ENCODE data around the gene RGS10. TPM values are rescaled to one million over a fixed set of nuclear protein-coding genes. Genes with fewer than 3 reads are reported as not detected.
"Not testable (repeated sequence)": the region's sequence is repeated elsewhere in the genome, so short reads cannot be mapped to it uniquely, and the experiment has no call there.

Gene RGS10
- total RNA-seq, 2 experiments from 2014 or later = 234 to 240 TPM

DNA sequence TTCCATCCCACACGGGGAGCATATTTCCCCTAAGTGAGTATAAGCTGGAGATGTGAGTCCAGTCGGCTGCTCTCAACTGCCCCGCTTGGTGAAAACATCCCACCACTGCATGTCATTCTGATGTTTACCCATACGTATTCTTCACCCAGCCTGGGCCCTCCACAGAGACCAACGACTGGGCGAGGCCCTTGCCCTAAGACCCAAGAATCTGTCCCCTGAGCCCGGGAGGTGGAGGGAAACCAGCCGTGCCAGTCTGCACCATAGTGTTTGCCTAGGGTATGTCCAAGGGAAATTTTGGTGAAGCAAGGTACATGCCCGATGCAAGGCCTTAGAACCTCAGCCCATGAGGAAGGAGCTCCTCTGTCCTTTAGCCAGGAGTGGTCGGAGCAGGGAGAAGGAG lies 67.9 kb downstream of the RGS10 start:
- Mint-ChIP-seq H3K4me3 (no peak overlapping the region), H3K27ac (no peak overlapping the region), H3K9me3 (peaks cover 2% of the 10 kb centered on the region), H3K27me3 (ENCODE audit: low read depth) (no peaks in the 10 kb centered on the region), H3K36me3 (ENCODE audit: low read depth) (no peaks in the 10 kb centered on the region), H3K4me1 (ENCODE audit: low read depth) (peaks cover 30% of the 10 kb centered on the region)
- no peak for DNase-seq
- intact Hi-C loops (cut with micrococcal nuclease) = no loop called here
- CTCF ChIA-PET = no interaction called here

DNA sequence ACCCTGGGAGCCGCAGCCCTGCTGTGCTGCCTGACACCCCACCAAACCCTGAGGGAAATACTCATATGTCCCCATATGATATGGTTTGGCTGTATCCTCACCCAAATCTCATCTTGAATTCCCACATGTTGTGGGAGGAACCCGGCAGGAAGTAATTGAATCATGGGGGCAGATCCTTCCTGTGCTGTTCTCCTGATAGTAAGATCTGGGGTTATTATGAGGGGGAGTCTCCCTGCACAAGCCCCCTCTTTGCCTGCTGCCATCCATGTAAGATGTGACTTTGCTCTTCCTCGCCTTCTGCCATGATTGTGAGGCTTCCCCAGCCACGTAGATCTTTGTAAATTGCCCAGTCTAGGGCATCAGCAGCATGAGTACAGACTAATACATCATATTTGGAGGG lies 68.7 kb downstream of the RGS10 start:
- CTCF ChIA-PET = no interaction called here
- Mint-ChIP-seq H3K4me3 (no peak overlapping the region), H3K27ac (no peak overlapping the region), H3K36me3 (ENCODE audit: low read depth) (no peaks in the 10 kb centered on the region), H3K27me3 (ENCODE audit: low read depth) (no peaks in the 10 kb centered on the region), H3K4me1 (ENCODE audit: low read depth) (peaks cover 22% of the 10 kb centered on the region), H3K9me3 (peaks cover 2% of the 10 kb centered on the region)
- intact Hi-C loops (cut with micrococcal nuclease) = no loop called here
- no peak for DNase-seq

DNA sequence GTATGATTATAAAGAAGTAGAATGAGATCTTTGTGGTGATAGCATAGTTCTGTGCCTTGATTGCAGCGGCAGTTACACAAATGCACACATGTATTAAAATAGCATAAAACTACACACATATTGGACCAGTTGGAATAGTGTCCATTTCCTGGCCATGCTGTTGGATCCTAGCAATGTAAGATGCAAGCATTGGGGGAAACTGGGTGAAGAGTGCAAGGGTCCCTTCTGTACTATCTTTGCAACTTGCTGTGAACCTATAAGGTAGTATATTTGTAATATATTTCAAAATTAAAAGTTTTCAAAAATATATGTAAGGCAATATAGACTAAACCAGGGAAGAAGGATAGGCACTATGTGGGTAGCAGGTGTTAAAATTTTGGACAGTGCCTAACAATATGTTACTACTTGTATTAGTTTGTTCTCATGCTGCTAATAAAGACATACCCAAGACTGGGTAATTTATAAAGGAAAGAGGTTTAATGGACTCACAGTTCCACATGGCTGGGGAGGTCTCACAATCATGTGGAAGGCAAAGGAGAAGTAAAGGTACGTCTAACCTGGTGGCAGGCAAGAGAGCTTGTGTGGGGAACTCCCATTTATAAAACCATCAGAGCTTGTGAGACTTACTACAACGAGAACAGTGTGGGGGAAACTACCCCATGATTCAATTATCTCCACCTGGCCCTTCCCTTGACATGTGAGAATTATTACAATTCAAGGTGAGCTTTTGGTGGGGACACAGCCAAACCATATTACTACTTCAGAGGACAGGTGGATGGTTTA lies 71.4 kb downstream of the RGS10 start:
- no peak overlapping the region for H3K4me3 Mint-ChIP-seq
- no peak overlapping the region for H3K27ac Mint-ChIP-seq
- CTCF ChIA-PET = no interaction called here
- no peaks in the 10 kb centered on the region for H3K27me3 Mint-ChIP-seq (ENCODE audit: low read depth)
- H3K4me1 Mint-ChIP-seq (ENCODE audit: low read depth) = peaks cover 4% of the 10 kb centered on the region
- DNase-seq = no peak
- intact Hi-C loops (cut with micrococcal nuclease) = no loop called here
- peaks cover 2% of the 10 kb centered on the region for H3K9me3 Mint-ChIP-seq
- H3K36me3 Mint-ChIP-seq (ENCODE audit: low read depth) = no peaks in the 10 kb centered on the region

DNA sequence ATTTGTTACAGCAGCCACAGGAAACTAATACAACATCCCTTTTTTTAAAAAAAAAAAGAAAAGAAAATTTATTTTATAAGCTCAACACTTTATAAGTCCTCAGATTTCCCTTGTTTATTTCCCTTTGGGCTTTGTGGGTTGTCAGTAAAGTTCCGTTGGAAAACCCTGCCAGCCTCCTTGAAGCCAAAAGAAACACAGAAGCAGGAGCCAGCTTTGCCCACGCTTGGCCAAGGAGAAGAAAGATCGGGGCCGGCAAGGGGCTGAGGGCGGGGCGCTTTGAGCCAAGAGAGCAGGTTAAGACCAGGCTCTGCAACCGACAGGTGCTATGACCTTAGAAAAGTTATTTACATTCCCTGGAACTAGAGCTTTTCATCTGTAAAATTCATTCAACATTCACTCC lies 72.7 kb downstream of the RGS10 start:
- Mint-ChIP-seq H3K9me3 (peaks cover 2% of the 10 kb centered on the region), H3K27me3 (ENCODE audit: low read depth) (no peaks in the 10 kb centered on the region), H3K27ac (no peak overlapping the region), H3K4me1 (ENCODE audit: low read depth) (peaks cover 4% of the 10 kb centered on the region), H3K36me3 (ENCODE audit: low read depth) (no peaks in the 10 kb centered on the region), H3K4me3 (no peak overlapping the region)
- intact Hi-C loops (cut with micrococcal nuclease) = no loop called here
- CTCF ChIA-PET = interaction anchor here (0.7 to 0.9 kb wide), 3 partner anchors 9 to 73 kb away, joined by 3 to 4 read pairs (median 3); partner anchors contain the start of gene RGS10
- DNase-seq = no peak

DNA sequence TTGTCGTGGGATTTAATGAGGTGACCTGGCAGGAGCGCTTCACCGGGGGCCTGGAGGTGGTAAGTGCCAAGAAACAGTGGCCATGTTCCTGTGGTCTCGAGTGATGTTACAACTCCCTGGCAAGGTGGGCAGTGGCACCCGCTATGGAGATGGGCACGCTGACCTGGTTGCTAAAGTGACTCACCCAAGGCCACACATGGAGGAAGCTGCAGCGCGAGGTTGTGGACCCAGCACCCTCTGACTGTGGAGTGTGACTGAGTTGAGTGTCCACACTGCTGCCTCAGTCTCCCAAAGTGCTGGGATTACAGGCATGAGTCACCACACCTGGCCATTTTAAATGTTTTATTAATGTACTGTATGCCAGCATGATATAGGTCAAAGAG lies 73.2 kb downstream of the RGS10 start:
- Mint-ChIP-seq H3K9me3 (peaks cover 2% of the 10 kb centered on the region), H3K4me3 (no peak overlapping the region), H3K27me3 (ENCODE audit: low read depth) (no peaks in the 10 kb centered on the region), H3K27ac (no peak overlapping the region), H3K4me1 (ENCODE audit: low read depth) (peaks cover 4% of the 10 kb centered on the region), H3K36me3 (ENCODE audit: low read depth) (no peaks in the 10 kb centered on the region)
- DNase-seq = no peak
- CTCF ChIA-PET = no interaction called here
- intact Hi-C loops (cut with micrococcal nuclease) = no loop called here

DNA sequence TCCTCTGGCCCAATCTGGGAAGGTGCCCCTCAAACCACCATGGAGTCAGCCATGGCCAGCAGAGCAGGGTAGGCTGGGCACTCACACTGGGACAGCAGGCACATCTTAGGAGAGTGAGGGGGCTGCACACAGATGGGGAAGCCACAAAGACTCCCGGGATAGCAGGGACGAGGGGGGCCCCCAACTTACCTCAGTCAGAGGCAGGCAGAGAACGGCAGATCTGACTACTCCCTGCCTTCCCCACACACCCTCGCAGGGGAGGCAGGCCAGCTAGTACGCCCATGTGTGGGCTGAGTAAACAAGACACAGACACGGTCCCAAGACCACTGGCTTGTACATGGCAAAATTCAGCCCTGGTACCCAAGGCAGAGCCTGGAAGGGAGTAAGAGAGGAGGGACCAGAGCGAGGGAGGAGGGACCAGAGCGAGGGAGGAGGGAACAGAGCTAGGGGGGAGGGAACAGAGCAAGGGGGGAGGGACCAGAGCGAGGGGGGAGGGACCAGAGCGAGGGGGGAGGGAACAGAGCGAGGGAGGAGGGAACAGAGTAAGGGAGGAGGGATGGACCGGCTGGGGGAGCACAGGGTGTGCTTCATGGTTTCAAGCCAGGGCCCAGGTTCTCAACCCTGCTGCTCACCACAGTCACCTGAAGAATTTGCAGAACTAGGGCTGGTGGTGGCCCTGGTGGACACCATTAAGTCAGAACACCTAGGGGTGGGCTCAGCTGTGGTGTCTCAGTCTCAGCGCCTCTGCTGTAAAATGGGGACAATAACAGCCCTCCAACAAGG lies 73.8 kb downstream of the RGS10 start:
- no peak overlapping the region for H3K27ac Mint-ChIP-seq
- H3K9me3 Mint-ChIP-seq = no peaks in the 10 kb centered on the region
- intact Hi-C loops (cut with micrococcal nuclease) = no loop called here
- no peaks in the 10 kb centered on the region for H3K27me3 Mint-ChIP-seq (ENCODE audit: low read depth)
- DNase-seq = no peak
- no peak overlapping the region for H3K4me3 Mint-ChIP-seq
- peaks cover 4% of the 10 kb centered on the region for H3K4me1 Mint-ChIP-seq (ENCODE audit: low read depth)
- H3K36me3 Mint-ChIP-seq (ENCODE audit: low read depth) = no peaks in the 10 kb centered on the region
- CTCF ChIA-PET = no interaction called here

DNA sequence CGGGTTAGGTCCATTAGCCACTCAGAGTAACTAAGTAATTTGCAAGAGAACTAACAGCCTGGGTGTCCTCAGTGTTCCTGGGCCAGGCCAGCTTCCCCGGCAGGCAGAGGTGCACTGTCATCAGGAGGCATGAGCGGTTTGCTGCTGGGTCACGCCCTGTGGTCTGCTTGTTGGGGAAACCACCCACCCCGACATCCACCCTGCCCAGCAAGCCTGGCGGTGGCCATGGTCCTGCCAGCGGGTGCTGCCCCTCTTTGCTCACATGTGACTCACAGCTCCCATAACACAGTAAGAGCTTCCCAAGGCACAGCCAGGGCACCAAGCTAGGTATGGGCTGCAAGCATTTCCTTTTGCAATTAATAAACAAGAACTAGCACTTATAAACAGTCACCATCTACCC lies 75.9 kb downstream of the RGS10 start:
- intact Hi-C loops (cut with micrococcal nuclease) = no loop called here
- H3K27ac Mint-ChIP-seq = no peak overlapping the region
- DNase-seq = peak; percentile 53
- H3K4me1 Mint-ChIP-seq (ENCODE audit: low read depth) = peaks cover 4% of the 10 kb centered on the region
- no peak overlapping the region for H3K4me3 Mint-ChIP-seq
- H3K27me3 Mint-ChIP-seq (ENCODE audit: low read depth) = no peaks in the 10 kb centered on the region
- H3K9me3 Mint-ChIP-seq = peaks cover 10% of the 10 kb centered on the region
- peaks cover 2% of the 10 kb centered on the region for H3K36me3 Mint-ChIP-seq (ENCODE audit: low read depth)
- CTCF ChIA-PET = interaction anchor here (0.5 to 1.4 kb wide), 4 partner anchors 13 to 276 kb away, joined by 3 to 4 read pairs (median 4); no protein-coding TSS in a partner anchor

DNA sequence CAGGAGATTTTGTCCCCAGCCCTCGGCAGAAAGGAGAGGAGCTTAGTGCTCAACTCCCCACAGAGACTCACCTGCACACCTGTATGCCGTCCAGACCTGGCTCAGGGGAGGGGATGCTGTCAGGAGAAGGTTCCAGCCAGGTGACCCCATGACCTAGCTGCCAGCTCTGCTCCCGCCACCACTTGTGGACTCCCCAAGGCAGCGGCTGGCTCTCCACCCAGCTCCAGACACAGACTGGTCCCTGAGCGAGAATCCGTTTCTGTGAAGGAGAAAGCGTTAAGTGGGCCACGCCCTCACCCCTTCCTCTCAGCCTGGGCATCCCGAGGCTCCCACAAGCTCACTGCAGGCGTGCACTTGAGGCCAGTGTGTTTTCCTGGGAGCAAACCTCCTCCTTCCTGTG lies 76.4 kb downstream of the RGS10 start:
- CTCF ChIA-PET = interaction anchor here (0.6 to 1.4 kb wide), 2 partner anchors 21 to 105 kb away, joined by 4 read pairs; no protein-coding TSS in a partner anchor
- Mint-ChIP-seq H3K4me1 (ENCODE audit: low read depth) (peaks cover 2% of the 10 kb centered on the region), H3K27me3 (ENCODE audit: low read depth) (no peaks in the 10 kb centered on the region), H3K9me3 (peaks cover 10% of the 10 kb centered on the region), H3K27ac (no peak overlapping the region), H3K4me3 (no peak overlapping the region), H3K36me3 (ENCODE audit: low read depth) (peaks cover 2% of the 10 kb centered on the region)
- intact Hi-C loops (cut with micrococcal nuclease) = no loop called here
- no peak for DNase-seq

DNA sequence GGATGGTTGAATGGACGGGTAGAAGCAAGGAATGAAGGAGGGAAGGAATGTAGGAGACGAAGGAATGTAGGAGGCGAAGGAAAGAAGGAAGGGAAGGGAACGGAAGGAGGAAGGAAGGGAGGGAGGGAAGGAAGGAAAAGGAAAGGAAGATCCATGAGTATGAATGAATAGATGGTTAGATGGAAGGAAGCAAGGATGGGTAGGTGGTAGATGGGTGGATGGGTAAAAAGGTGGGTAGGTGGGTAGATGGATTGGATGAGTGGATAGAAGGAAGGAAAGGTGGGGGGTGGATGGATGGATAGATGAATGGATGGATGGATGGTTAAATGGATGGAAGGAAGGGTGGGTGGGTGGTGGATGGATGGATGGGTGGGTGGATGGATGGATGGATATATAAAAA lies 77.4 kb downstream of the RGS10 start:
- intact Hi-C loops (cut with micrococcal nuclease) = no loop called here
- Mint-ChIP-seq H3K27me3 (ENCODE audit: low read depth) (no peaks in the 10 kb centered on the region), H3K36me3 (ENCODE audit: low read depth) (peaks cover 2% of the 10 kb centered on the region), H3K27ac (no peak overlapping the region), H3K4me3 (no peak overlapping the region), H3K4me1 (ENCODE audit: low read depth) (peaks cover 2% of the 10 kb centered on the region), H3K9me3 (peaks cover 10% of the 10 kb centered on the region)
- no peak for DNase-seq
- CTCF ChIA-PET = no interaction called here

DNA sequence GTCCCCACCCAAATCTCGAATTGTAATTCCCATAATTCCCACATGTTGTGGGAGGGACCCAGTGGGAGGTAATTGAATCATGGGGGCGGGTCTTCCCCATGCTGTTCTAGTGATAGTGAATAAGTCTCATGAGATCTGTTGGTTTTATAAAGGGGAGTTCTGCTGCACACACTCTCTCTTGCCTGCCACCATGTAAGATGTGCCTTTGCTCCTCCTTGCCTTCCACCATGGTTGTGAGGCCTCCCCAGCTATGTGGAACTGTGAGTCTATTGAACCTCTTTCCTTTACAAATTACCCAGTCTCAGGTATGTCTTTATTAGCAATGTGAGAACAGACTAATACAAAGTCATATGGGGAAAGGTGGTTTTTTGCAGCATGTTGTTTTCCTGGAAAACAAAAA lies 79.3 kb downstream of the RGS10 start:
- not testable (repeated sequence) for DNase-seq

DNA sequence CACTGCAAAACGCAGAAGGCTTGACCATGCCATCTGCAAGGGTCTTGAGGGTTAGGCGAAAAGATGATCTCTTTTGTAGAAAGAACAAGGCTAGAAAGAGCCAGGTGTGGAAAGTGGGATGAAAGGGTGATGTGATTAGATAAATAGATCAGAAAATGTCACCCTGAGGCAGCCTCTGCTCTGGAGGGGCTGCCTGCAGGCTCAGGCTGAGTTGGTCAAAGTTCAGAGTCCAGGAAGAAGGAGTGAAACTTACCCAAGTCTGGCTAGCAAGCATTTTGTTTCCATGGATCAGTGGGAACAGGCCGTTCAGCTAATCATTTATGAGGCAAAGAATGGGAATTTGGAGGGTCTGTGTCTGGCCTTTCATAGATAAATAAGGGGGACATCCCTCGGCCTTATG lies 79.7 kb downstream of the RGS10 start:
- H3K4me1 Mint-ChIP-seq (ENCODE audit: low read depth) = peaks cover 2% of the 10 kb centered on the region
- no peak overlapping the region for H3K27ac Mint-ChIP-seq
- H3K4me3 Mint-ChIP-seq = no peak overlapping the region
- no peaks in the 10 kb centered on the region for H3K27me3 Mint-ChIP-seq (ENCODE audit: low read depth)
- peaks cover 10% of the 10 kb centered on the region for H3K9me3 Mint-ChIP-seq
- CTCF ChIA-PET = no interaction called here
- peaks cover 2% of the 10 kb centered on the region for H3K36me3 Mint-ChIP-seq (ENCODE audit: low read depth)
- no peak for DNase-seq
- intact Hi-C loops (cut with micrococcal nuclease) = no loop called here

More for the DNA sequence above, 79.3 kb downstream of the RGS10 start:
- H3K4me1 Mint-ChIP-seq (ENCODE audit: low read depth); intact Hi-C loops (cut with micrococcal nuclease); H3K27ac Mint-ChIP-seq; H3K27me3 Mint-ChIP-seq (ENCODE audit: low read depth); H3K9me3 Mint-ChIP-seq; CTCF ChIA-PET; H3K36me3 Mint-ChIP-seq (ENCODE audit: low read depth); H3K4me3 Mint-ChIP-seq: not testable (repeated sequence)

DNA sequence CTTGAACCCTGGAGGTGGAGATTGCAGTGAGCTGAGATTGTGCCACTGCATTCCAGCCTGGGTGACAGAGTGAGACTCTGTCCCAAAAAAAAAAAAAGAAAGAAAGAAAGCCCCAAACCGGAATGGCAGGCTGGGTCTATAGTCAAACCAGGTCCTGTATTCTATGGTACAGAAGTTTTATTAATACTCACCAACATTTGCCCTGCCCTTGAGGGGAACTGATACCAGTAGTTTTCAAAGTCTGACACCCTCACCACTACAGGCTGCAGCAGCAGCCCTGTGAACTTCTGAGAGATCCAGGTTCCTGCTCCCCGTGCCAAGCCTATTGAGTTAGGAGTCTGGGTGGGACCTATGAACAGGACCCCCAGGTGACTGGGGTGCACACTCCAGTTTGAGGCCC lies 80.6 kb downstream of the RGS10 start:
- CTCF ChIA-PET = no interaction called here

DNA sequence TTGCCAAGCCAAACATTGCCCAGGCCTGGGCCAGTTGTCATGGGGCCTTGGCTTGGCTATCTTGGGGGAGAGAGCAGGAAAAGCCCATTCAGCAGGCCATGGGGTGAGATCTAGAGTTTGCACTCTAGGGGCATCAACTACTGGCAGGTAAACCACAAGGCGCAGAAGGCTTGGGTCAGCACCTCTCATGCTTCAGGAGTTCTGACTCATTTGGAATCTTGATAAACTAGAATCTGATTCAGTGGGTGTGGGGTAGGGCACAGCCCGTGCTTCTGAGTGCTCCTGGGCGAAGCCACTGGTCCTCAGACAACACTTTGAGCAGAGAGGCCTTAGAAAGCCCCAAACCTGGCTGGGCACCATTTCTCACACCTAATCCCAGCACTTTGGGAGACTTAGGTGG lies 81.1 kb downstream of the RGS10 start:
- Mint-ChIP-seq H3K27ac (no peak overlapping the region), H3K36me3 (ENCODE audit: low read depth) (peaks cover 2% of the 10 kb centered on the region)
- intact Hi-C loops (cut with micrococcal nuclease) = no loop called here

More for the DNA sequence above, 80.6 kb downstream of the RGS10 start:
- H3K9me3 Mint-ChIP-seq = peaks cover 10% of the 10 kb centered on the region
- peaks cover 2% of the 10 kb centered on the region for H3K4me1 Mint-ChIP-seq (ENCODE audit: low read depth)
- no peaks in the 10 kb centered on the region for H3K27me3 Mint-ChIP-seq (ENCODE audit: low read depth)
- H3K4me3 Mint-ChIP-seq = no peak overlapping the region
- DNase-seq = no peak
- no peak overlapping the region for H3K27ac Mint-ChIP-seq
- H3K36me3 Mint-ChIP-seq (ENCODE audit: low read depth) = peaks cover 2% of the 10 kb centered on the region
- intact Hi-C loops (cut with micrococcal nuclease) = no loop called here

More for the DNA sequence above, 81.1 kb downstream of the RGS10 start:
- DNase-seq = peak; percentile 30
- Mint-ChIP-seq H3K9me3 (peaks cover 10% of the 10 kb centered on the region), H3K4me3 (no peak overlapping the region), H3K4me1 (ENCODE audit: low read depth) (peaks cover 2% of the 10 kb centered on the region), H3K27me3 (ENCODE audit: low read depth) (no peaks in the 10 kb centered on the region)
- CTCF ChIA-PET = no interaction called here
